Upper lobe of left lung (tissue), 4 donors: ENCODE data around the gene LAMB1.

Experiments used
- POLR2A ChIP-seq, 4 donors: fragments of 450-650 bp; IDR thresholded peaks; one replicate each; pipeline ENCODE4 v1.5.1; 2016 to 2017; ENCODE audit warnings: antibody characterized with exemption in 4 of 4, mild to moderate bottlenecking in 2 of 4
- POLR2AphosphoS5 ChIP-seq, 2 donors: sonication (generic); formaldehyde crosslinking; IDR thresholded peaks; one replicate each; pipeline ENCODE4 v1.5.1; 2017; ENCODE audit warnings: antibody characterized with exemption in 2 of 2
- TF ChIP-seq, protein P1 (sequence below), 6 experiments: fragments of 450-650 bp in 4 of 6; fragments of 200-600 bp in 2 of 6; sonication (generic) in 2 of 6; IDR thresholded peaks; one replicate each; pipeline ENCODE4 v1.5.1; 2016 to 2019; ENCODE audit warnings: antibody characterized with exemption in 6 of 6

DNA sequence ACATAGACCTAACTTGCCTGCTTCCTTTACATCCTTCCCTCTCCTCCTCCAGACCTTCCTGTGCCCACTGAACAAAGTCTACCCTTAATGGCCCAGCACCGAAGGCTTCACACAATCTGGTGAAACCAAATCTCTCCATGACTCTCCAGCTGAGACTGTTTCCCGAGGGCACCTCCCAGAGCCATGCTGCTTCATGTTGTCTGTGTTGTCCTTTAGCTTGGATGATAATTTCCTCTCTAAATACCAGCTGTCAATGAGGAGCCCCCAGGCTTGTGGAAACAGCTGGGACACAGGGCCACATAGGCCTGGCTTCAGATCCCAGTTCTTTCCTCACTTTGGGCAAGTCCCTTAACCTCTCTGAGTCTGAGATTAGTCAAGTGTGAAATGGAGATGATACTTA lies 57.6 kb downstream of the LAMB1 start:
- TF ChIP-seq POLR2A (IDR thresholded peaks at IDR 0.05): no peak
- TF ChIP-seq, protein P1, sequence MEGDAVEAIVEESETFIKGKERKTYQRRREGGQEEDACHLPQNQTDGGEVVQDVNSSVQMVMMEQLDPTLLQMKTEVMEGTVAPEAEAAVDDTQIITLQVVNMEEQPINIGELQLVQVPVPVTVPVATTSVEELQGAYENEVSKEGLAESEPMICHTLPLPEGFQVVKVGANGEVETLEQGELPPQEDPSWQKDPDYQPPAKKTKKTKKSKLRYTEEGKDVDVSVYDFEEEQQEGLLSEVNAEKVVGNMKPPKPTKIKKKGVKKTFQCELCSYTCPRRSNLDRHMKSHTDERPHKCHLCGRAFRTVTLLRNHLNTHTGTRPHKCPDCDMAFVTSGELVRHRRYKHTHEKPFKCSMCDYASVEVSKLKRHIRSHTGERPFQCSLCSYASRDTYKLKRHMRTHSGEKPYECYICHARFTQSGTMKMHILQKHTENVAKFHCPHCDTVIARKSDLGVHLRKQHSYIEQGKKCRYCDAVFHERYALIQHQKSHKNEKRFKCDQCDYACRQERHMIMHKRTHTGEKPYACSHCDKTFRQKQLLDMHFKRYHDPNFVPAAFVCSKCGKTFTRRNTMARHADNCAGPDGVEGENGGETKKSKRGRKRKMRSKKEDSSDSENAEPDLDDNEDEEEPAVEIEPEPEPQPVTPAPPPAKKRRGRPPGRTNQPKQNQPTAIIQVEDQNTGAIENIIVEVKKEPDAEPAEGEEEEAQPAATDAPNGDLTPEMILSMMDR (IDR thresholded peaks at IDR 0.05): no peak
- TF ChIP-seq POLR2AphosphoS5 (IDR thresholded peaks at IDR 0.05): no peak
